Esophagus muscularis mucosa (tissue), 4 donors: Measurements from ENCODE around the gene RPH3AL. TPM values are rescaled to one million over a fixed set of nuclear protein-coding genes. Genes with fewer than 3 reads are reported as not detected.

Experiments used
- DNase-seq: peaks from one replicate; pipeline ENCODE4 v3.0.0-alpha.2; 2017; ENCODE audit errors: extremely low spot score
- H3K27ac ChIP-seq, 4 donors: fragments of 200-600 bp; sonication (generic); replicated peaks in 1 of 4; 1 replicate in 3 of 4; 2 replicates in 1 of 4; pipeline ENCODE4 v1.5.1; 2016 to 2019; ENCODE audit warnings: mild to moderate bottlenecking in 1 of 4
- H3K27me3 ChIP-seq, 4 donors: fragments of 200-600 bp; sonication (generic); one replicate each; pipeline versions ENCODE4 v1.5.1 to v1.6.0; 2016 to 2019
- H3K36me3 ChIP-seq, 4 donors: fragments of 200-600 bp; sonication (generic); one replicate each; pipeline ENCODE4 v1.5.1; 2016 to 2019
- H3K4me1 ChIP-seq, 4 donors: fragments of 200-600 bp; sonication (generic); one replicate each; pipeline ENCODE4 v1.5.1; 2016 to 2019
- H3K4me3 ChIP-seq, 4 donors: fragments of 200-600 bp; sonication (generic); 1 replicate in 2 of 4; 2 replicates in 2 of 4; pipeline ENCODE4 v1.5.1; 2016 to 2019; ENCODE audit warnings: mild to moderate bottlenecking in 4 of 4, moderate library complexity in 1 of 4
- H3K9me3 ChIP-seq, 4 donors: fragments of 200-600 bp; sonication (generic); 1 replicate in 3 of 4; 2 replicates in 1 of 4; pipeline ENCODE4 v1.5.1; 2016 to 2019
- CTCF ChIP-seq, 3 experiments: fragments of 200-600 bp in 2 of 3; fragments of 450-650 bp in 1 of 3; sonication (generic) in 2 of 3; IDR thresholded peaks; one replicate each; pipeline ENCODE4 v1.5.1; 2017 to 2019; ENCODE audit warnings: antibody characterized with exemption in 3 of 3, mild to moderate bottlenecking in 2 of 3, moderate library complexity in 1 of 3
- EP300 ChIP-seq: sonication (generic); formaldehyde crosslinking; IDR thresholded peaks from one replicate; pipeline ENCODE4 v1.6.1; 2017; ENCODE audit warnings: antibody characterized with exemption
- POLR2A ChIP-seq: fragments of 450-650 bp; IDR thresholded peaks from one replicate; pipeline ENCODE4 v1.6.1; 2017; ENCODE audit warnings: antibody characterized with exemption, moderate library complexity, mild to moderate bottlenecking, low read depth
- POLR2AphosphoS5 ChIP-seq, 2 donors: sonication (generic); formaldehyde crosslinking; IDR thresholded peaks; one replicate each; pipeline ENCODE4 v1.6.1; 2017; ENCODE audit warnings: antibody characterized with exemption in 2 of 2
- WGBS: methylation state at CpG from one replicate; pipeline ENCODE4 v1.1.5; 2018; 5-methylcytosine and 5-hydroxymethylcytosine counted together
- intact Hi-C: fragments of 100-400 bp; cut with DNase I; formaldehyde crosslinking; loops from one replicate; pipeline ENCODE4 v1.15.1; 2023
- total RNA-seq, 4 donors: library from RNA; depleted of rRNA; stranded (reverse); fragments of >200 nt; gene quantifications; one replicate each; pipeline versions ENCODE4 v1.1.0 to v1.2.1, GENCODE V29; 2016

The RPH3AL gene
- total RNA-seq, 4 donors from 2014 or later = 8.7 to 21.0 (median 14.8) TPM

- peaks cover 3 to 5% (median 4%) of the 10 kb centered on the region in 4 donors for H3K4me1 ChIP-seq
- WGBS = 67% methylated on average over 25 of the region's 31 CpGs
- H3K4me3 ChIP-seq = no peak overlapping the region
- H3K36me3 ChIP-seq = no peaks in the 10 kb centered on the region
- H3K27ac ChIP-seq = no peak overlapping the region
- DNase-seq = no peak
- H3K9me3 ChIP-seq = no peaks in the 10 kb centered on the region
- peaks cover 0 to 50% (median 0%) of the 10 kb centered on the region in 4 donors for H3K27me3 ChIP-seq
- TF ChIP-seq EP300 (no peak), POLR2A (no peak), CTCF (IDR thresholded peaks at IDR 0.05) (no peak)
- intact Hi-C loops = no loop called here
Measured at GRCh38 chr17:193841-194806, 158.5 kb downstream of the RPH3AL start.

- TF ChIP-seq EP300 (no peak), CTCF (IDR thresholded peaks at IDR 0.05) (no peak)
- Histone ChIP-seq H3K4me1 (peaks cover 0 to 3% (median 0%) of the 10 kb centered on the region in 4 donors), H3K27ac (no peak overlapping the region), H3K9me3 (no peaks in the 10 kb centered on the region), H3K27me3 (peaks cover 0 to 50% (median 0%) of the 10 kb centered on the region in 4 donors), H3K4me3 (no peak overlapping the region), H3K36me3 (no peaks in the 10 kb centered on the region)
- WGBS = 95% methylated on average over 8 of the region's 8 CpGs
- DNase-seq = no peak
- intact Hi-C loops = no loop called here
Measured at GRCh38 chr17:193426-193810, 159.2 kb downstream of the RPH3AL start.

- no peak overlapping the region for H3K4me3 ChIP-seq
- no peak for DNase-seq
- intact Hi-C loops = no loop called here
- H3K27ac ChIP-seq = no peak overlapping the region
- H3K27me3 ChIP-seq = peaks cover 0 to 45% (median 0%) of the 10 kb centered on the region in 4 donors
- H3K9me3 ChIP-seq = no peaks in the 10 kb centered on the region
- H3K36me3 ChIP-seq = no peaks in the 10 kb centered on the region
- H3K4me1 ChIP-seq = peaks cover 0 to 3% (median 0%) of the 10 kb centered on the region in 4 donors
- TF ChIP-seq POLR2A (no peak), EP300 (no peak), POLR2AphosphoS5 (IDR thresholded peaks at IDR 0.05) (no peak), CTCF (IDR thresholded peaks at IDR 0.05) (no peak)
- WGBS = 90% methylated on average over 15 of the region's 21 CpGs
Measured at GRCh38 chr17:192666-193425, 159.8 kb downstream of the RPH3AL start.

DNA sequence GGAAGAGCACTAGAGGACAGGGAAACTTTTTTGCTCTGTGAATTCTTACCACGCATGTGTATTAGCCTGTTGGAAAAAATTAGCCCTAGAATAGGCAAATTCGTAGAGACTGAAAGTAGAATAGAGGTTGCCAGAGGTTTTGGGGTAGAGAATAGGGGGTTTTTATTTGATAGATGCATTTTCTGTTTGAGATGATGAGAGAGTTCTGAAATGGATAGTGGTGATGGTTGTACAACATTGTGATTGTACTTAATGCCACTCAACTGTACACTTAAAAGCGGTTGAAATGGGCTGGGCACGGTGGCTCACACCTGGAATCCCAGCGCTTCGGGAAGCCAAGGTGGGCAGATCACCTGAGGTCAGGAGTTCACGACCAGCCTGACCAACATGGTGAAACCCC is 163.2 kb downstream of the RPH3AL start:
- H3K36me3 ChIP-seq = no peaks in the 10 kb centered on the region
- 80% methylated on average over 7 of the region's 7 CpGs for WGBS
- no peaks in the 10 kb centered on the region for H3K4me1 ChIP-seq
- H3K4me3 ChIP-seq = no peak overlapping the region
- H3K27ac ChIP-seq = no peak overlapping the region
- no peak for DNase-seq
- no peaks in the 10 kb centered on the region for H3K9me3 ChIP-seq
- peaks cover 0 to 21% (median 0%) of the 10 kb centered on the region in 4 donors for H3K27me3 ChIP-seq
- TF ChIP-seq POLR2AphosphoS5 (IDR thresholded peaks at IDR 0.05) = no peak
- no peak for TF ChIP-seq EP300
- TF ChIP-seq POLR2A = no peak
- TF ChIP-seq CTCF (IDR thresholded peaks at IDR 0.05) = no peak
- intact Hi-C loops = no loop called here
